Stimulated activated CD4-positive, alpha-beta T cell treated with anti-CD3 and anti-CD28 coated beads, TNF-alpha, amount 100 ng/mL, for 1 hour (primary cell): ENCODE results near the gene TSTD1.
"Not testable (repeated sequence)": the region's sequence is repeated elsewhere in the genome, so short reads cannot be mapped to it uniquely, and the experiment has no call there.

Experiments used
- DNase-seq, 3 donors: peaks; one replicate each; pipeline ENCODE4 v3.0.0-alpha.2; 2020; ENCODE audit warnings: low read depth in 3 of 3, low spot score in 1 of 3

Gene TSTD1

GRCh38 chr1:161037661-161038522, 872 bp downstream of the TSTD1 start:
- DNase-seq: no peak

DNA sequence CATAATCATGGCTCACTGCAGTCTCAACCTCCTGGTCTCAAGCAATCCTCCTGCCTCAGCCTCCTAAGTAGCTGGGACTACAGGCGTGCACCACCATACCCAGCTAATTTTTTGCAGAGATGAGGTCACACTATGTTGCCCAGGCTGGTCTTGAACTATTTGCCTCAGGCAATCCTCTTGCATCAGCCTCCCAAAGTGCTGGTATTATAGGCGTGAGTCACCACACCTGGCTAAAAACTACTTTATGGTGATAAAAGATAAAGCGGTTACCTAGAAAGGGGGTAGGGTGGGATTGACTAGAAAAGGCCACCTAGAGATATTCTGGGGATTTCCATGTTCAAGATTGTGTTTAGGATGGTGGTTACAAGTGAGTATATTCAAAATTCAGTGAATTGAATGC, 5.0 kb downstream of the TSTD1 start:
- DNase-seq: no peak

- DNase-seq: no peak
These were observed 6.4 kb downstream of the TSTD1 start for GRCh38 chr1:161032409-161032808.

DNA sequence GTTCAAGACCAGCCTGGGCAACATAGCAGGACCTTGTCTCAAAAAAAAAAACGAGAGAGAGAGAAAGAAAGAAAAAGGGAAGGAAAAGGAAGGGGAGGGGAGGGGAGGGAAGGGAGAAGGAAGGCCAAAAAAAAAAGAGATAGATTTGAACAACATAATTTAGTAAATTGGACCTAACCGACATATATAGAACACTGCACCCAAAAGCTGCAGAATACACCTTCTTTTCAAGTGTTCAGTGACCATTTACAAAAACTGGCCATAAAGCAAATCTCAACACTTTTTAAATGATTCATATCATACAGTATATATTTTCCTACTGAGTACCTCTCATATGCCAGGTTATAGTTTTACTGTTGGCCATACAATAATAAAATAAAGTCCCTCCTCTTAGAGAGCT, 6.9 kb downstream of the TSTD1 start:
- DNase-seq: no peak

GRCh38 chr1:161029466-161029865, 9.3 kb downstream of the TSTD1 start:
- not testable (repeated sequence) for DNase-seq

- not testable (repeated sequence) for DNase-seq
These were observed 11.8 kb downstream of the TSTD1 start for GRCh38 chr1:161026954-161027353.

GRCh38 chr1:161022432-161022831, 16.3 kb downstream of the TSTD1 start:
- DNase-seq: not testable (repeated sequence)

DNA sequence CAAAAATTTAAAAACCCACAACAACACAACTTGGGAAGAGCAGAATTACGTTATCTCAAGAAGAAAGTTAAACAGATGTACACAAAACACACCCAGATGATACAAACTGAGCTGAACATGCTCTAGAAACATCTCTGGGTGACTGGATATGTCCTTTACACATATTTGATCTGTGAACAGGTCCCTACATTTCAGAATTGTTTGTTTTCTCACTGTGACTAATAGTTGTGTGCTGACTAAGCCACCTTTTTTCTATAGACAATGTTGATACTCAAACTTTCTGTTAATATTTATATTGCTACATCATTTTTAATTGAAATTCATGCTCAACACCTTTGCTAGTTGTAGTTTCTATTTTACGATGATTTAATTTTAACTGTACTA, 16.8 kb downstream of the TSTD1 start:
- DNase-seq: no peak

DNA sequence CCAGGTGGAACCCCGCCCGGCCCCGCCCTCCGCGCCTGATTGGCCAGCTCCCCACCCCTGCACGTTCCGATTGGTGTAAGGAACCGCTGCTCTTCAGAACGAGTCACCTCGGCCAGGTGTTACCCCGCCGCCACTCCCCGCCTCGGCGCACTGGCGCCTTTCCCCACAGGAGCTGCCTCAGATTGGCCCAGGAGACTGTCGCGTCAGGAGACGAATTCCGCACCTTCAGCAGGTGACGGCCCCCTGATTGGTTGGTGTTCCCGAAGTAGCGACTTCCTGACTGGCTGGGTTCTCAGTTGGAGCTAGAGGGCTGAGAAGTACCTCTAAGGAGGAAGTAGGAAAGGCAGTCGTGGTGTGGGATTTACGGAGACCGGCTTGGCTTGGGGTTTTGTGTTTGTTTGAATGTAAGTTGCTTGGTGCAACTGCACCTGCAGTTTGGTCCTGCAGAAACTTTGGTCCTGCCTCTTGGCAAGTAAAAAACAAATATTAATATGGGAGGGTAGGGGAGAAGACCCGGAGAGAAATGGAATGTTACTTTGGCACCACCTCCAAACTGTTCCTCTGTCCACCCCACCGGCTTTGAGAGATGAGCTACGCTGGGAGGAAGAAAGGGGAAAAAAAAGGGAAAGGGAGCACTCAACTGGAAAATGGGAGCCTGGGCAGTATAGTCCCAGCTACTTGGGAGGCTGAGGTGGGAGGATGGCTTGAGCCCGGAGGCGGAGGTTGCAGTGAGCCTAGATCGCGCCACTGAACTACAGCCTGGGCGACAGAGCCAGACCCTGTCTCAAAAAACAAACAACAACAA, 17.4 kb downstream of the TSTD1 start:
- peak; percentile 66 to 79 (median 74) for DNase-seq

- DNase-seq: peak in 1 of 3 donors; percentile 12
These were observed 18.1 kb downstream of the TSTD1 start, which contains the start of gene F11R for GRCh38 chr1:161020509-161021164. Gene F11R (minus strand): TSS chr1:161021152. CDS start chr1:161021073, 79 bp downstream.

DNA sequence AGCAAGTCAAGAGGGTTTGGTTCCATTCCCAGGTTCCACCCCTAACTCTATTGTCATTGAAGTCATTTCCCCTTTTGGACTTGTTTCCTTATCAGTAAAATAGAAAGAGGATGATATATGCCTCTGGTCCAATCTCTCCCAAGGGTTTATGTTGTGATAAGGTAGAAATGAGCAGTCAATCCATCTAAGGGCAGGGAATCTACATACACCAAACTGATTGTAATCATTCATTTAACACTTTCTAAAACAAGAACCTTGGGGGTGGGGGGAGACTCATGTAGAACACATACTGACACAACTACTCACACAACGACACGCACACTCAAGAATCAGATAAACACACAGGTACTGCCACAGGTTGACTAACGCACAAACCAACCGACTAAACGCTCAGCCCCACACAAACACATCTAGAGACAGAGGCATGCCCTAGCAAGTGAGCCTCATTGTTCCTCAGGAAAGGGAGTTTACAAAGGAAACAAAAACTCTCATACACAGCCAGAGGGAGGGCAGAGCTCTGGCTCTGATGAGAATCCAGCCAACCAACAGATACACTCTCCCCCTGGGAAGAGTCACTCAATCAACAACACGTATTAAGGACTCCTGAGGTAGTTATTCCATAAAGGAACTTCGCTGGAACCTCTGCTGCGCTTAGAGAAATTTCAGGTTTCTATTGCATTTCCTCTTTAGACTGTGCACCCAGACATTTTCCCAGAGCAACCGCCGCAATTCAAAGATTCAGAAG, 18.8 kb downstream of the TSTD1 start:
- no peak for DNase-seq

DNA sequence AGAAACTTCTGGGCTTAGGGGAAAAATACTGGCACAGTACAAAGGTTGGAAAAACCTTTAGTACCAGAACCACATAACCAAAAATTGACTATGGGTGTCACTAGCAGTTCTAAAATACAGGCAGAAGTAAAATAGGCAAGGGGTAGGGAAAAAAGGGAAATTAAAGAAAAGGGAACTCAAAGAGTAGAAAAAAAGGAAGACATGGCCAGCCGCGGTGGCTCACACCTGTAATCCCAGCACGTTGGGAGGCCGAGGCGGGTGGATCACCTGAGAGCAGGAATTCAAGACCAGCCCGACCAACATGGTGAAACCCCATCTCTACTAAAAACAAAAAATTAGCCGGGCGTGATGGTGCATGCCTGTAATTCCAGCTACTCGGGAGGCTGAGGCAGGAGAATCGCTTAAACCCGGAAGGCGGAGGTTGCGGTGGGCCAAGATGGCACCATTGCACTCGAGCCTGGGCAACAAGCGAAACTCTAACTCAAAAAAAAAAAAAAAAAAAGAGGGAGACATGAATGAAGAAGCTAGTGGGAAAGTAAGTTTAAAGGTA, 19.6 kb downstream of the TSTD1 start:
- not testable (repeated sequence) for DNase-seq

DNA sequence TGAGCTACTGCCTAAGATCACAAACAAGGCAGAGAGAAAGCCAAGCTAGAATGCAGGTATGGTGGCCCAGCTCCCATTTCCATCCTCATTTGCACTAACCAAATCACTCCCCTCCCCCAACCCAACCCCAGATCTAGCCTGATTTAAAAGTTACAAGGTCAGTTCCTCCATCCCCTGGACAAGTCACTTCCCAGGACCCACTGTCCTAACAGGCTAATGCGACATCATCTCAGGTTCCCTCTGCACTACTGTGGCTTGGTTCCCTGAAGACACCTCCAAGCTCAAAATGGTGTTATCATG, 20.2 kb downstream of the TSTD1 start:
- no peak for DNase-seq

GRCh38 chr1:161017756-161018630, 20.8 kb downstream of the TSTD1 start:
- no peak for DNase-seq

DNA sequence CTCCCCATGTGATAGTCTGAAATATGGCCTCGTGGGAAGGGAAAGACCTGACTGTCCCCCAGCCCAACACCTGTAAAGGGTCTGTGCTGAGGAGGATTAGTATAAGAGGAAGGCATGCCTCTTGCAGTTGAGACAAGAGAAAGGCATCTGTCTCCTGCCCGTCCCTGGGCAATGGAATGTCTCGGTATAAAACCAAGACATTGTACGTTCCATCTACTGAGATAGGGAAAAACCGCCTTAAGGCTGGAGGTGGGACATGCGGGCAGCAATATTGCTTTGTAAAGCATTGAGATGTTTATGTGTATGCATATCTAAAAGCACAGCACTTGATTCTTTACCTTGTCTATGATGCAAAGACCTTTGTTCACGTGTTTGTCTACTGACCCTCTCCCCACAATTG, 21.6 kb downstream of the TSTD1 start:
- DNase-seq: not testable (repeated sequence)

DNA sequence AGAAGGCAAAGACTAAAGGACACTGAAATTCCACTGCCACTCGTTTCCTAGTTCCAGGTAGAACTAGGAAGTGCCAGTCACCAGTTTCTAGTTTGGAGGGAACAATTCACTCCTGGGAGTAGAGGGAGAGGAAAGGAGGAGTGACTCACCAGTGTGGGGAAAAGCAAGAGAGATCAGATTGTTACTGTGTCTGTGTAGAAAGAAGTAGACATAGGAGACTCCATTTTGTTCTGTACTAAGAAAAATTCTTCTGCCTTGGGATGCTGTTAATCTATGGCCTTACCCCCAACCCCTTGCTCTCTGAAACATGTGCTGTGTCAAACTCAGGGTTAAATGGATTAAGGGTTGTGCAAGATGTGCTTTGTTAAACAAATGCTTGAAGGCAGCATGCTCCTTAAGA, 22.1 kb downstream of the TSTD1 start:
- DNase-seq: not testable (repeated sequence)

- peak in 2 of 3 donors; percentile 10 to 25 for DNase-seq
These were observed 25.1 kb downstream of the TSTD1 start for GRCh38 chr1:161013488-161014230.

GRCh38 chr1:161013131-161013487, 25.7 kb downstream of the TSTD1 start:
- no peak for DNase-seq

- DNase-seq: no peak
These were observed 26.3 kb downstream of the TSTD1 start for GRCh38 chr1:161012420-161012819.
